GM21447 (cell line): Measurements from ENCODE around the gene ARHGAP10.
A peak's percentile ranks its signal among the peaks of the same experiment; 100 is the strongest.
"Not testable (repeated sequence)": the region's sequence is repeated elsewhere in the genome, so short reads cannot be mapped to it uniquely, and the experiment has no call there.

ENCODE experiments used
- ATAC-seq: cut with Tn5 transposase; IDR thresholded peaks from one replicate; pipeline ENCODE4 v1.9.1; 2021; ENCODE audit not compliant: unreplicated experiment

ARHGAP10 gene

DNA sequence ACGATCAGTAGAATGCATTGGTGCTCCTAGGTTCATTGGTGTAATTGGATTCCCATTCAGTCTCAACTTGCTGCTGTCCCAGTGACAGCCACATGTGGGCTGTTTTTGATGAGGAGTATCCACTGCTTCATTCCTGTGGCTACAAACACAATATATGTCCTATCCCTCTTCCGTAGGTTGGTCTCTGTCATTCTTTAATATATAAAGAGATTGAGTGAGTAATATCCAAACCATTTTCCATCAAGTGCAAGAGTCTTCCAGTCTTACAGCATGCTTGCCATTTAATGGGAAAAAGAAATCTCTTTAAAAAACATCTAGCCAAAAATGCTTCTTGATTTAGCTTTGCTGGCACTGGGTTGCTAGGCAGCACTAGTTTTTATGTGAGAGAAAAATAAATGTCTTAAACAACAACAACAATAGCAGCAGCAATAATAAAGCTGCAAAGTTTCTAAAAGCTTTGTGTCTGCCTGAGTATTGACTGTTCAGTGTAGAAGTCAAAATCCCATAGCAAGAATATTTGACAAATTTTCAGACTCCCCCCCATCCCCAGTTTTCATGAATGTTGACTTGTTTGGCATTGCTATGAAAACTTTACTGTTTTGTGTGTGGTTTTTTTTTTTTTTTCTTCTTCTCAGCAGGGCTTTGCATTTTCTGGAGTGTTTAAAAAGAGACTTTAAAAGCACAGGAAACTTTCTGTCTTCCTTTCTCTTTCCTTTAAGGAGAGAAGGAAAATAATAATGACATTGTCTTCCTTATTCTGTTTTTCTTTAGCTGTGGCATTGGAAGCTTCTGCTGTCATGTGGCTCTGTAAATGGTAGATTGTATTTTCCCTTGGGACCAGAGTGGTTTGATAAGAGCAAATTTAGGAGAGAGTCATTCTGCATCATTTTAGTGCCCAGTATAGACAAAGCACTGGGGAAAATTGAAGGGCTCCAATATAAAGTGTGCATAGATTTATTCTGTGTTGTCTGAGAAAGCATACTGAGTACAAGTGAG, 244.3 kb downstream of the ARHGAP10 start:
- no peak for ATAC-seq

DNA sequence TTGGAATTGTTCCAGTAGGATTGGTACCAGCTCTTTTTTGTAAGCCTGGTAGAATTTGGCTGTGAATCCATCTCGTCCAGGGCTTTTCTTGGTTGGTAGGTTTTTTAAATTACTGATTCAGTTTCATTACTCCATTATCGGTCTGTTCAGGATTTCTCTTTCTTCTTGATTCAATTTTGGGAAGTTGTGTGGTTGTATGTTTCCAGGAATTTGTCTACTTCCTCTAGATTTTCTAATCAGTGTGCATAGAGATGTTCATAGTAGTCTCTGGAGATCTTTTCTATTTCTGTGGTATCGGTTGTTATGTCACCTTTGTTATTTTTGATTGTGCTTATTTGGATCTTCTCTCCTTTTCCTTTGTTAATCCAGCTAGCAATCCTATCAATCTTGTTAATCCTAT, 248.7 kb downstream of the ARHGAP10 start:
- ATAC-seq, result no peak

DNA sequence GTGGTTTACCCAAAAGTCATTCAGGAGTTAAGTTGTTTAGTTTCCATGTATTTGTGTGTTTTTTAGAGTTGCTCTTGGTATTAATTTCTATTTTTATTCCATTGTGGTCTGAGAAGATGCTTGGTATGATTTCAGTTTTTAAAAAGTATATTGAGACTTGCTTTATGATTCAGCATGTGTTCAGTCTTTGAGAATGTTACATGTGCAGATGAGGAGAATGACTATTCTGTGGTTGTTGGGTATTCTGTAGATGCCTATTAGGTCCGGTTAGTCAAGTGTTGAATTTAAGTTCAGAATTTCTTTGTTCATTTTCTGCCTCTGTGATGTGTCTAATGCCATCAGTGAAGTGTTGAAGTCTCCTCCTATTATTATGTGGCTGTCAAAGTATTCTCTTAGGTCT, 249.4 kb downstream of the ARHGAP10 start:
- peak; percentile 89 for ATAC-seq

DNA sequence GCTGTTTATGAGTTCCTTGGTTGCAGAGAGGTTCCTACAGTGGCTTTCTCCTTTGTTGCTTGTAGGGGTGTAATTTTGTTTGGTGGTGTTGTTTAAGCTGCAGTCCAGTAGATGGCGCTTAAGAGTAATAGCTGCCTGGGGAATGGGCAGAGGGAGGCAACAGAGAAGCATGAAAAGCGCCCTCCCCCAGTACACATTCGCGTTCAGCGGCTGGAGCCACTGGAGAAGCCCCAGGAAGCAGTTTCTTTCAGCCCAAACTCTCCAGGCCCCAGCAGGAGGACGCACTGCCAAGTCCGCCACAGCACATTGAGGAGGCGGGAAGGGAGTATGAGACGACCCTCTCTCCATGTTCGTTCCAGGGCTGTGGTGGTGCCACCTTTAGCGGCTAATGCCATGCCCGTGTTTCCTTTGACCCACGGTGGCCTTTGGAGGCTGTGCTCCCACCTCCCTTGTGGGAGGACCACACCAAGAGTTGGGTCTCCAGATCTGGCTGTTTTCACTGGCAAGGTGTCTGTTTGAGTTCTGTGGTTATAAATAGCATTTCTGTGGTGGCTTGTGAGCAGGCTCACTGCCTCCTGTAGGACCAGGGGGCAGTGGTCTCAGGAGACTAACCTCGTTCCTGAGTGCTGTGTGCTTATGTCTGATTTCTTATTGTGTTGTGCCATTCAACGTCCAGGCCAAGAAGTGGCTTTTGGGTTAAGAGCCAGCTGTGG, 252.3 kb downstream of the ARHGAP10 start:
- ATAC-seq, result no peak

DNA sequence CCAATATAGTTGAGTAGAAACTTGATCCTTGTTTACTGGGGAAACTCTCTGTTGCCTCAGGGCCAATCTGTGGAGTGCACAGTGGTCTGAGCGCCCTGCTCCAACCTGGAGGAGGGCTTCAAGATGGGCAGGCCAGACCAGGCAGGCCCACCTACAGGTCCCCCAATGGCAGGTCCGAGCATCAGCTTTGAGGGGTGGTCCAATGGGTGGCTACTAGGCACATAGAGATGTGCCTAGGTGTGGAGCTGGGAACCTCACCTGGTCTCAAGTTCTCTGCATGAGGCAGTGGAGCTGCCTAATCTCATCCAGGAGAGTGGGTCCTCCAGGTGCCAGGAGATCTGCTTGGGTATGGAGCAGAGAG, 252.9 kb downstream of the ARHGAP10 start:
- ATAC-seq, result no peak

DNA sequence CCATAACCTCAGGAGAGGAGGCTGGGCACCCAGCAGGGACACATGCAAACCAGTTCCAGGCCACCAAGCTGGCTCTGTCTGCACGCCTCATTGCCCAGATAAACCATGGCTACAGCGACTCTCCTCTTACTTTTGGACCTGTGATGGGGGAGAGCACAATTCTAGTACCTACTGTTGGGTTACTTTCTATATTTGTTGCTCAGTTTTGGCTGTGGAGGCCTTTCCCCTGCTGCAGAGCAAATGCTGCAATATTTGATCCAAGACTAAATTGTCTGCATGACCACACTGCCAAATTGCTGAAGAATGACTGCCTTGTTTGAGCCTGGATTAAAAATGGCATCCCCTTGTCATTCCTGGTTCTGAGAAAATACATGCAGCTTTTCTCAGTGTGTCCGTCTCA, 253.5 kb downstream of the ARHGAP10 start:
- no peak for ATAC-seq

DNA sequence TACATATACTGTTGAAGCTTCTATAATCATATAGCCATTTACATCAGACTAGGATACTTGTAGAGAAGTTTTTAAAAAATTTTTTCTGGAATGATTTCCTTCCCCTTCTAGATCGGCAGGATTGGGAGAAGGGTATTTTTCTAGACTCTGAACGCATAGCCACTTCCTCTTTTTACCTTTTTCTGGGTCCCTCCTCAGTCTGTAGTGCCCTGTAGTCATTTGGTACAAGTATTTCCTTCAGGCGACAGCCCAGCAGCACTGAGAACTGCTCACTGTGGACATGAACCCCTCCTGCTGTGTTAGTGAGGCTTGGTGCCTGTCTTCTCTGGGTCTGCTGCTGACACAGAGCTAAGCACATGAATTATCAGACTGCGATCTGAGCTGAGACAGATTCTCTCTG, 255.4 kb downstream of the ARHGAP10 start:
- no peak for ATAC-seq

DNA sequence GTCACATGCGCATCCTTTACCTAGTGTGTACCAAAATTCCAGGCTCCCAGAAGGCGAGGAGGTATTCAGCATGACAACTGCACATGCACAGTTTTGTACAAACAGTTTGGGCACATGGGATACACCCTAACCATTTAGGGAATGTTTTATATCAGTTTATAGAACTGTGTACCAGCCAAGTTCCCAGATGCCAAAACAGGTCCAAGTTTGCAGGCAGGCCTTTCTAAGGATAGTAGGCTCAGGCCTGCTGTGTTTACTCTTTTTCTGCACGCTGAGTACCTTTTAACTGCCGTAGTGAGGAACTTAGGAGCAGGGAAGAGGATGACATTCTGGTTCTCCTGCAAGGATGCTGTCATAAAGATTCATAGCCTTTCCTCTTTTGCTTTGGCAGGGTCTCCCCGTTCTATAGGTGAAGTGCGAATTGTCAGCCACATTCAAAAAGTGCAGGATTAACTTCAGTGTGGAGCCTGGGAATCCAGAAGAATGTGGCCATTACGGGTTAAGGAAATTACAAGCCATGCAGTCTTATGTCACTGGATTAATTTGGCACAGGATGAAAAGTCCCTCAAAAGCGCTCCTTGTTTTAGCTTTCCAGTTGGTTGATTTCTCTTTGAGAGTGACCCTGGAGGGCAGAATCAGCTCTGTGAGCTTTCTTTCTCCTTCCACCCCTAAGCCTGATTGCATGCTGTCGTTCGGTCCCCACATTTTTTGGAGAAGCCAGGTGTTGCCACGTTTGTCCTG, 259.8 kb downstream of the ARHGAP10 start:
- ATAC-seq, result no peak

DNA sequence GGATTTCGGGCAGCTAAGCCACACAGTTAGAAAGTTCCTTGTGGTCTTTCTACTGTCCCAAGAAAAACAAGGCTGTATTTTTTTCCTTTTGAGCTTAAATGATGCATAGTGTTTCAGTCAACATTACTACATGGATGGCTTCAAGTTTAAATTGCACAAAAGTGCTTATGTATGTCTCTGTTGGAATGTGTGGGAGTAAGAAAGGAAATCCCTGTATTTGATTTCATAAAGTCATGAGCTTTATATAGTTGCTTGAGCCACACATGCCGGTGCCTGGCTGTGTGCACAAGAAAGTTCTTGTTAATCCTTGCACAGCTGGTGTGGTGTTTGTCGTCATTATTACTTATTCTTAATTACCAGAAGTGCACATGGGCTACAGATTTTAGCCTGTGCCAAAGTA, 262.2 kb downstream of the ARHGAP10 start:
- no peak for ATAC-seq

DNA sequence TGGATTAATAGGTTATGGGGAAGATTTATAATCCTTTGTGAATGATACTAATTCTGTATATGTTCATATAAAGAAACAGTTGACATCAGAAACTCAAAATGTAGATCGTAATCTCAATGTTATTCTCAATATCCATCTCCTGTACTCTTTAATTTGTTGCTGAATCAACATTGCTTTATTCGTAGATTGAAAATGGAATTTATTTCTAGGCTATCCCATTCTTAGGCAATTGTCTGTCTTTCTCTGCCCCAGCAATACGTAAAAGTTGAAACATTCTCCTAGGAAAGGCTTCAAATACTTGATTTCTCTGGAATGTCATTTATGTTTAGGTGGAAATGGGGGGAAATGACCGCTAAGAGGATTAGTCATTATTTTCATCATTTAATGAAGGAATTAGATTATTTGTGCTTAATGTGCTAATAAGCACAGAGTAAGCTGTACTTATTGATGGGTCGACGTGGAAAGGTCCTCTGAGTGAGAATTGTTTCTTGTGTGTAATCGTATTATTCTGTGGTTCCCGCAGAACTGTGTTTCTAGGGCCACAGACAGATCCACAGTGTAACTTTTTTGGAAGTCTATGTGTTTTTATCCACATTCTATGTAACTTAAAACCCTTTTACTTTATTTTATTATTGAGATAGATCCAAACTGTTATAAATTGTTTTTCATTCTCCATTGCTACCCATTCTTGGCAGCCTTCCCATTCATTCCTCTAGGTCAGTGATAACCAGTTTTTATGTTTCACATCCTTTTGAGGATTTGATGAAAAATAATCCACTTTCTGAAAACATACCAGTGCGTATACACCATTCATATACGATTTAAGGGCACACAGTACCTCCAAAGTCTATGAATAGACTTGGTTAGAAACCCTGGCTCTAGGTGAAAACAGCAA, 262.9 kb downstream of the ARHGAP10 start:
- no peak for ATAC-seq

DNA sequence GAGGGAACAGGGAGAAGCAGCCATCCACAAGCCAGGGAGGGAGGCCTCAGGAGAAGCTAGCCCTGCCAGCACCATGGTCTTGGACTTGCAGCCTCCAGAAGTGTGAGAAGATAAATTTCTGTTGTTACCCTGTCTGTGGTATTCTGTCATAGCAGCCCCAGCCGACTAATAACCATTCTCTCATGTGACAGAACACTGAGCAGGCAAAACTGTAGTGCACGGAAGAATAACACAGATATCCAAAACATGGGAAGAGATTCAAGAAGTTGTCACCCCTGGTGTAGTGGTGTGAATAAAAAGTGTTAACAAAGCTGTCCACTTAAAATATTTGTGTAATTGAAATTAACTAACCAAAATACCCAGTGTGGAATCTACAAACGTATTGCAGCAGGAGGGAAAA, 265.0 kb downstream of the ARHGAP10 start:
- ATAC-seq, result no peak

DNA sequence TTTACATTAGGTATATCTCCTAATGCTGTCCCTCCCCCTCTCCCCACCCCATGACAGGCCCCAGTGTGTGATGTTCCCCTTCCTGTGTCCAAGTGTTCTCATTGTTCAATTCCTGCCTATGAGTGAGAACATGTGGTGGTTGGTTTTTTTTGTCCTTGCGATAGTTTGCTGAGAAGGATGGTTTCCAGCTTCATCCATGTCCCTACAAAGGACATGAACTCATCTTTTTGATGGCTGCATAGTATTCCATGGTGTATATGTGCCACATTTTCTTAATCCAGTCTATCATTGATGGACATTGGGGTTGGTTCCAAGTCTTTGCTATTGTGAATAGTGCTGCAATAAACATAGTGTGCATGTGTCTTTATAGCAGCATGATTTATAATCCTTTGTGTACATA, 268.1 kb downstream of the ARHGAP10 start:
- ATAC-seq, result not testable (repeated sequence)

DNA sequence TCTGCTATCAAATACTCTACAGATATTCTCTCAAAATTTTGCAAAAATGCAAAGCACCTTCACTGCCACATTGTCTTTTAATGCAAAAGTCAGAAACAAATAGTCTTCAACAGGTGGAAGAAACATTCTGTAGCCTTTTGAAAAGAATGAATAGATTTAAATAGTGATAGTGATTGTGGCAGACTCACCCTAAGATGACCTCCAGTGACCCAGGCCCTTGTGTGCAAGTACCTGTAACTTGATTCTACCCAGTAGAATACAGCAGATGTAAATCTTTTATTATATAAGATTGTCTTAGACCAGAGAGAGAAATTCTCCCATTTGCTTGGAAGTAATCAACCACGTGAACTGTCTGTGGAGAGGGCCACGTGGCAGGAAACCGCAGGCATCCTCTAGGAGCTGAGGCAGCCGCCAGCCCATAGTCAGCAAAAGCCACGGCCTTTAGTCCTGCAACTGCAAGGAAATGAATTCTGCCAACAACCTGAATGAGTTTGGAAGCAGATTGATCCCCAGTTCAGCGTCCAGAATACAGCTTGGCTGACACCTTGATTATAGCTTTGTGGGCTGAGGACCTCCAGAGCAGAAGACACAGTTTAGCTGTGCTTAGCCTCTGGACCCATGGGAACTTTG, 272.5 kb downstream of the ARHGAP10 start:
- ATAC-seq, result no peak

DNA sequence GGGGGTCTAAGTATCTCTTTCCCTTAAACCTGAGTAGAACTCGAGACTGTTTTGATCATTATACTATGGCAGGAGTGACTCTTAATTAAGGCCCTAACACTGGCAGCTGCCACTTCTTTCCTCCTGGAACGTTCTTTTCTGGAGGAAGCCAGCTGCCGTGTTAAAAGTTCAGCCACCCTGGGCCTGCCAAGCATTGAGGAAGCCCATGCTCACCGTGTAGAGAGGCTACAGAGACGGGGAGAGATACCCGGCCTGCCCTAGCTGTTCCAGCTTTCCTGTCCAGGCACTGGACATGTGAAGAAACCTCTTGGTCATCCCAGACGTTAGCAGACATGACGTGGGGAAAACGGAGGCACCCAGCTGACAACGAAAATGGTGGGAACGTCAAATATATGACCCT, 274.1 kb downstream of the ARHGAP10 start:
- no peak for ATAC-seq

DNA sequence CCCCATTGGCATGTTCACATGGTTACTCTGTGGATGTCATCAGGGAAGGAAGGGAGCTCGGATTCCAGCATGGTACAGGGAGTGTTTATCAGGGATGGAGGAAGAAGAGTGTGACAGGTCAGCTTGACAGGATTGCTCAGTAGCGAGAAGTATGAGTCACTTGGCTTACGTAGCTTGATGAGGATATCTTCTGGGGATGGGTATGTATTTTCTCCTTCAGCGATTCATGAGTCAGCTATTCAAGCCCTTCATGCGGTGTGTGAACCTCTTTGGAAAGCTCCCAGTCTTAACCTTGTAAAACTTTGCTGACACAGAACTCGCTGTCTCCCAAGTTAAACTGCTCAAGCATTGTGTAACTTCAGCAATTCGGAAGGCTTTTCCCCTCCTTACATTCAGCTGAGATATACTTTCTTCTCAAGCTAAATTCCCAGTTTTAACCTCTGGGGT, 275.4 kb downstream of the ARHGAP10 start:
- ATAC-seq, result no peak

DNA sequence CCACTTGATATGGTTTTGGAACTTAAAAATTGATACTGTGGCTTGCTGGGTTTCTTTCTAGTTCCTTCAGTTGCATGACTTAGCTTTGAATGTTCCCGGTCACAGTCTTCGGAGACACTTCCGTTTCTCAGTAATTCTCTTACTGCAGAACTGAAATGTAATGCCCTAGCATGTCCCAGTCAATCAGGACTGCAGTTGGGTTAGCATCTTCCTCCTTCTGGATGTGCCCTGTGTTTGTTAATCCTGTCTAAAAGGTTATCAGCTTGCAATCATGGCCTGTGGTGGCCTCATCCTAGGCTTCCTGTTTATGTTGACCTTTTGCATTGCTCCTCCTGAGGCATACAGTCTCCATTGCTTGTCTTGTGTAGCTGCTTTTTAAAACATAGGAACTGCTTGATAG, 275.9 kb downstream of the ARHGAP10 start:
- no peak for ATAC-seq

DNA sequence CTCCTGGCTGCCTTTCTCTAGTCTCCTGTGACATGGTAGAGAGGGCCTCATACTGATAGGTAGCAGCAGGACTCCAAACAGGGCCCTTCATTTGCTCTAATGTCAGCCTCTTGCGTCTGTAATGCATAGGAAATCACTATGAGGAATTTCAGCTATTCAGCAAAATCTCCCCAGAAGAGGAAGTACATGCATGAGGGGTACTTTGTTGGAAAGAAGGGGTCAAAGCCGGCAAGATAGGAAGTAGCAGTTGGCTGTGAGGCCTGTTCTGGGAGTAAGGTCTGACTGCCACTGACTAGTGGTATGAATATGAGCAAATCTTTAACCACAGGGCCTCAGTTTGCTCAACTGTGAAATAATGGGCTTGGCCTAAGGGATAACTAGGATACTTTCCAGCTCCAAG, 283.2 kb downstream of the ARHGAP10 start:
- ATAC-seq, result no peak

DNA sequence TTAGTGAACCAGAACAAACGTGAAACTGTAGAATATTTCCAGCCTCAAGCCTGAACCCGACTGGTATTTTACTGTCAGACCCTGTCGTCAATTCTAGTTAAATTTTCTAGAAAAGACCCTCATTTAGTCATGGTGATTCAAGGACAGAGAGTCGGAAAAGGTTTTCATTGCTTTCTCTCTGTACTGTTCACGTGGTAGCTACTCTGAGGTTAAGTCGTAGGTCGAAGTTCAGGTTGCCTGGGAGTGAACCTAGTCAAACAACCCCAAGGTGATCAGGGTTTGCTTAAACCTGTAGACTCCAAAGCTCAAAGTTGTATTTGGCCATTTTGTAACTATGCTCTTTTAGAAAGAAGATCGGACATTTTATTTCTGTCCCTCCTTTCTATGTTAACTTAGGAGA, 283.6 kb downstream of the ARHGAP10 start:
- no peak for ATAC-seq

DNA sequence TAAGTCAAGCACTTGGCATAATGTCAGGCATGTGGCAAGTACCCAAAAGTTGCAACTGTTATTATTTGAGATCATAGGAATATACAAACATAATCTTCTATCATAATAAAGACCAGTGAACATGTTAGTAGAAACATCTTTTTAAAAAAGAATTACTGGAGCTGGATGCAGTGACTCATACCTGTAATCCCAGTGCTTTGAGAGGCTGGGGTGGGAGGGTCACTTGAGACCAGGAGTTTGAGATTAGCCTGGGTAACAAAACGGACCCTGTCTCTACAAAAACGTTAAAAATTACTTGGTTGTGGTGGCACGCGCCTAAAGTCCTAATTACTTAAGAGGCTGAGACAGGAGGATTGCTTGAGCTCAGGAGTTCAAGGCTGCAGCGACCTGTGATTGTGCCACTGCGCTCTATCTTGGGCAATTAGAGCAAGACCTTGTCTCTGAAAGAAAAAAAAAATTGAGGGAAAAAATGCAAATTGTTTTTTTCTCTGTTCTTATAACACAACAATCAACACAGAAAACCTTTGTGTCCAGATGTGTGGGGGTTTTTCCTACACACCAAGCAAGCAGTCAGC, 284.3 kb downstream of the ARHGAP10 start:
- ATAC-seq, result no peak

DNA sequence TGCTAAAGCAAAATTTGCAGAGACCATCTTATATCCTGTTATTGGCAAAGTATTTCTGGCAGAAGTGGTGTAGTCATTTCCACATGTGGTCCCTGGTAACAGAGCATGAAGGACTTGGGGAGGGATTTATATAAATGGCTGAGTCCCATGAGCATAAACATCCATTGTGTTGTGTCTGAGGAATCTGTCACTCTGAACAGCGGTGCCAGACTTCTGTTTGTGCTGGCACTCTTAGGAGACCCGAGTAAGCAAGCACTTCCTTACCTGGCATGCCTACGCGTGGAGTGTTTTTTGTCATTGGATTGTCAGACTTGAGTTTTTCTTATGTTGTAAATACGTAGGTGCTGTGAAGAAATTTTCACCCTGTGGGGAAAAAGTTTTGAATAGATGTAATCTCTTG, 285.9 kb downstream of the ARHGAP10 start:
- ATAC-seq, result no peak
